Spleen (tissue), 11 donors: ENCODE measurements around the gene SIPA1L3. TPM values are rescaled to one million over a fixed set of nuclear protein-coding genes. Genes with fewer than 3 reads are reported as not detected.

Experiments used
- DNase-seq: peaks from one replicate; pipeline ENCODE4 v3.0.0-alpha.2; 2020
- H3K27ac ChIP-seq, 8 donors: fragments of 200-600 bp; sonication (generic) in 7 of 8; 1 replicate in 4 of 8; 2 replicates in 4 of 8; pipeline versions ENCODE4 v1.5.0 to v1.8.0; 2016 to 2021; ENCODE audit warnings: inconsistent platforms in 4 of 8, mild to moderate bottlenecking in 4 of 8, moderate library complexity in 1 of 8
- H3K27me3 ChIP-seq, 7 donors: fragments of 200-600 bp; sonication (generic) in 6 of 7; replicated peaks in 1 of 7; 1 replicate in 4 of 7; 2 replicates in 3 of 7; pipeline versions ENCODE4 v1.5.0 to v1.8.0; 2016 to 2021; ENCODE audit warnings: inconsistent platforms in 3 of 7, mild to moderate bottlenecking in 1 of 7
- H3K36me3 ChIP-seq, 6 donors: fragments of 200-600 bp; sonication (generic) in 5 of 6; 1 replicate in 4 of 6; 2 replicates in 2 of 6; pipeline versions ENCODE4 v1.5.0 to v1.8.0; 2016 to 2021; ENCODE audit warnings: inconsistent platforms in 2 of 6
- H3K4me1 ChIP-seq, 6 donors: fragments of 200-600 bp; sonication (generic) in 5 of 6; 1 replicate in 3 of 6; 2 replicates in 3 of 6; pipeline versions ENCODE4 v1.5.0 to v1.8.0; 2016 to 2021; ENCODE audit warnings: inconsistent platforms in 3 of 6
- H3K4me3 ChIP-seq, 8 donors: fragments of 200-600 bp; sonication (generic) in 7 of 8; 1 replicate in 4 of 8; 2 replicates in 4 of 8; pipeline versions ENCODE4 v1.5.0 to v1.8.0; 2016 to 2021; ENCODE audit warnings: inconsistent platforms in 4 of 8, mild to moderate bottlenecking in 4 of 8, moderate library complexity in 2 of 8
- H3K9me3 ChIP-seq, 8 donors: fragments of 200-600 bp; sonication (generic) in 7 of 8; 1 replicate in 4 of 8; 2 replicates in 4 of 8; pipeline versions ENCODE4 v1.5.0 to v1.8.0; 2016 to 2021; ENCODE audit warnings: inconsistent platforms in 4 of 8
- POLR2A ChIP-seq, 3 donors: fragments of 450-650 bp; IDR thresholded peaks; one replicate each; pipeline ENCODE4 v1.5.1; 2017; ENCODE audit warnings: antibody characterized with exemption in 3 of 3, mild to moderate bottlenecking in 1 of 3
- POLR2AphosphoS5 ChIP-seq, 3 donors: sonication (generic); formaldehyde crosslinking; IDR thresholded peaks; one replicate each; pipeline ENCODE4 v1.5.1; 2017; ENCODE audit warnings: antibody characterized with exemption in 3 of 3
- WGBS, 5 donors: extraction: QIAGEN DNeasy Blood & Tissue Kit in 3 of 5; methylation state at CpG; one replicate each; pipeline versions ENCODE4 v1.1.5 to v1.1.7; 2013 to 2018; 5-methylcytosine and 5-hydroxymethylcytosine counted together
- intact Hi-C: fragments of 100-400 bp; cut with DNase I; formaldehyde crosslinking; loops from one replicate; pipeline ENCODE4 v1.15.0; 2023; ENCODE audit warnings: low total_unique reads
- polyA plus RNA-seq, 3 donors: library from polyadenylated mRNA; stranded (reverse); fragments of 200-250 nt; gene quantifications; one replicate each; pipeline ENCODE4 v1.2.1, GENCODE V29; 2013
- total RNA-seq, 7 donors: library from RNA; depleted of rRNA in 3 of 7; stranded (reverse); fragments of >200 nt in 3 of 7; fragmentation: NEBNext Ultra II Directional in 4 of 7; extraction: Animal tissue kit (Norgen Biotek cat#: 25700) in 4 of 7; gene quantifications; one replicate each; pipeline versions ENCODE4 v1.1.0 to v1.2.1, GENCODE V29; 2016 to 2021
- TF ChIP-seq, protein P1 (sequence below), 11 experiments: fragments of 200-600 bp in 7 of 11; fragments of 450-650 bp in 4 of 11; sonication (generic) in 4 of 11; IDR thresholded peaks in 8 of 11; conservative IDR thresholded peaks in 3 of 11; 1 replicate in 7 of 11; 2 replicates in 4 of 11; pipeline versions ENCODE4 v1.4.0 to v1.8.0; 2016 to 2021; ENCODE audit warnings: antibody characterized with exemption in 11 of 11, inconsistent platforms in 4 of 11, mild to moderate bottlenecking in 1 of 11
- donor health status: healthy with polysubstance abuse.
- donor health status: DM: no; HTN: no; CAD: no; lungs with moderate emphysema.
- donor health status: DM: no; HTN: no; CAD: no.
- donor health status: Bipolar disorder and iron deficiency.
- donor health status: healthy.
- donor health status: DM: no; HTN: no; CAD: no.
- donor health status: DM: yes; HTN: yes; CAD: no.

SIPA1L3 gene
- total and polyA plus RNA-seq, 10 donors: 5.4 to 62.6 (median 40.3) TPM

DNA sequence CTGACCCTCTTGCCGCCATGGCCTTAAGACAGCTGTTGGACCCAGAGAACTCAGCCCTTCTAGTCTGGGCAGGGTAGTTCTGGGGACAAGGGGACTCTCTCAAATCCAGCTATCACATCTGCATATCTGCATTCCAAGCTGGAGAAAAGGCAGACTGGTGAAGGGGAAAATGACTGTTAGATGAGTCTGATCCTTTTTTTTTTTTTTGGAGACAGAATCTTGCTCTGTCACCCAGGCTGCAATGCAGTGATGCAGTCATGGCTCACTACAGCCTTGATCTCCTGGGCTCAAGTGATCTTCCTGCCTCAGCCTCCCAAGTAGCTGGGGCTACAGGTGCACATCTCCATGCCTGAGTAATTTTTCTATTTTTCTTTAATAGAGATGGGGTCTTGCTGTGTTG, 114.3 kb downstream of the SIPA1L3 start:
- Histone ChIP-seq H3K9me3 (no peaks in the 10 kb centered on the region), H3K27ac (peak overlapping the region in 4 of 8 donors; percentile 45 to 70 (median 52)), H3K4me3 (no peak overlapping the region), H3K36me3 (peaks cover 0 to under 1% (median 0%) of the 10 kb centered on the region in 6 donors), H3K27me3 (no peaks in the 10 kb centered on the region), H3K4me1 (peaks cover 0 to 77% (median 46%) of the 10 kb centered on the region in 6 donors)
- 89 to 100% (median 100%) methylated on average over 1 of the region's 1 CpG for WGBS, 5 donors
- TF ChIP-seq, protein P1, sequence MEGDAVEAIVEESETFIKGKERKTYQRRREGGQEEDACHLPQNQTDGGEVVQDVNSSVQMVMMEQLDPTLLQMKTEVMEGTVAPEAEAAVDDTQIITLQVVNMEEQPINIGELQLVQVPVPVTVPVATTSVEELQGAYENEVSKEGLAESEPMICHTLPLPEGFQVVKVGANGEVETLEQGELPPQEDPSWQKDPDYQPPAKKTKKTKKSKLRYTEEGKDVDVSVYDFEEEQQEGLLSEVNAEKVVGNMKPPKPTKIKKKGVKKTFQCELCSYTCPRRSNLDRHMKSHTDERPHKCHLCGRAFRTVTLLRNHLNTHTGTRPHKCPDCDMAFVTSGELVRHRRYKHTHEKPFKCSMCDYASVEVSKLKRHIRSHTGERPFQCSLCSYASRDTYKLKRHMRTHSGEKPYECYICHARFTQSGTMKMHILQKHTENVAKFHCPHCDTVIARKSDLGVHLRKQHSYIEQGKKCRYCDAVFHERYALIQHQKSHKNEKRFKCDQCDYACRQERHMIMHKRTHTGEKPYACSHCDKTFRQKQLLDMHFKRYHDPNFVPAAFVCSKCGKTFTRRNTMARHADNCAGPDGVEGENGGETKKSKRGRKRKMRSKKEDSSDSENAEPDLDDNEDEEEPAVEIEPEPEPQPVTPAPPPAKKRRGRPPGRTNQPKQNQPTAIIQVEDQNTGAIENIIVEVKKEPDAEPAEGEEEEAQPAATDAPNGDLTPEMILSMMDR (IDR thresholded peaks at IDR 0.05 in 8 of 11, conservative IDR thresholded peaks at IDR 0.05 in 3 of 11): no peak
- TF ChIP-seq POLR2A (IDR thresholded peaks at IDR 0.05) (no peak), POLR2AphosphoS5 (IDR thresholded peaks at IDR 0.05) (no peak)
- no peak for DNase-seq
- intact Hi-C loops: no loop called here

DNA sequence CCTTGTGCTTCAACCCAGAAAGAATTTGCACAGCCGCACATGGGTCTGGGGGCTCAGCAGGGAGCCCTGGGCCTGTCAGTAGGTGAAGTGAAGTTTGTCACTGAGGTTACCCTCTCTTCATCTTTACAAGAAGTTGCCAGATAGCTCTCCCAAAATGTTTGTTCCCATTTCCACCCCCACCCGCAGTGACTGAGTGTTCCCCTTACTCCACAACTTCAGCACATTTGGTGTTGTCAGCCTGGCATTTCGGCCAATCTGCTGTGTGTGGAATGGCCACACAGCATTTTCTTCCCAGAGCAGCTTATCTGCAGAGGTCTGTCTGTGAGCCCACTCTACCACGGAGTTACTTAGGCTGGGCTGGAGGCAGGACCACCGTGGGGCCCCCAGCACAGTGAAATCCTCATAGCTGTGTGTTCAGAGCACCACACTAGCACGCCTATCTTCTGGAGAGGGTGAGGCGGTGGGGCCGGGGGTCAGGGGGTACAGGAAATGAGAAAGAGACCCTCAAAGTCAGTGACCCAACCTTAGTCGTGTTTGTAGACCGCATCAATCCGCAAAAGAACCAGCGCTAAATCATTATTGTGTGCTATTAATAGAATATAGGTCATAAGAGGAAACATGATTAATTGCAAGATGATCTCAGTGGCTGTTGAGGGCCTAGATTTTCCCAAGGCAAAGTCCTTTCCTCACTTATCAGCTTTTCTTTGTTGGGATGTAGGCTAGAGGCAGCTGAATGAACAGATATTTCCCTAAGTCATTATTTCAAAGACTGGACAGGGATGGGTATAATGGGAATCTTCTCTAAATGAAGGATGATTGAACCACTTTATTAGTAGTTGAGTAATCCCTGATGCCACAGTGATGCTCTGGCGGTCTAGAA, 116.0 kb downstream of the SIPA1L3 start:
- H3K4me1 ChIP-seq: peaks cover 0 to 78% (median 46%) of the 10 kb centered on the region in 6 donors
- intact Hi-C loops: no loop called here
- no peak overlapping the region for H3K4me3 ChIP-seq
- peak overlapping the region in 1 of 8 donors; percentile 43 for H3K27ac ChIP-seq
- peak; percentile 33 for DNase-seq
- TF ChIP-seq, protein P1 (IDR thresholded peaks at IDR 0.05 in 8 of 11, conservative IDR thresholded peaks at IDR 0.05 in 3 of 11): no peak
- TF ChIP-seq POLR2AphosphoS5 (IDR thresholded peaks at IDR 0.05) (no peak), POLR2A (IDR thresholded peaks at IDR 0.05) (no peak)
- no peaks in the 10 kb centered on the region for H3K36me3 ChIP-seq
- 48 to 59% (median 56%) methylated on average over 13 of the region's 13 CpGs for WGBS, 5 donors
- H3K9me3 ChIP-seq: no peaks in the 10 kb centered on the region
- no peaks in the 10 kb centered on the region for H3K27me3 ChIP-seq

DNA sequence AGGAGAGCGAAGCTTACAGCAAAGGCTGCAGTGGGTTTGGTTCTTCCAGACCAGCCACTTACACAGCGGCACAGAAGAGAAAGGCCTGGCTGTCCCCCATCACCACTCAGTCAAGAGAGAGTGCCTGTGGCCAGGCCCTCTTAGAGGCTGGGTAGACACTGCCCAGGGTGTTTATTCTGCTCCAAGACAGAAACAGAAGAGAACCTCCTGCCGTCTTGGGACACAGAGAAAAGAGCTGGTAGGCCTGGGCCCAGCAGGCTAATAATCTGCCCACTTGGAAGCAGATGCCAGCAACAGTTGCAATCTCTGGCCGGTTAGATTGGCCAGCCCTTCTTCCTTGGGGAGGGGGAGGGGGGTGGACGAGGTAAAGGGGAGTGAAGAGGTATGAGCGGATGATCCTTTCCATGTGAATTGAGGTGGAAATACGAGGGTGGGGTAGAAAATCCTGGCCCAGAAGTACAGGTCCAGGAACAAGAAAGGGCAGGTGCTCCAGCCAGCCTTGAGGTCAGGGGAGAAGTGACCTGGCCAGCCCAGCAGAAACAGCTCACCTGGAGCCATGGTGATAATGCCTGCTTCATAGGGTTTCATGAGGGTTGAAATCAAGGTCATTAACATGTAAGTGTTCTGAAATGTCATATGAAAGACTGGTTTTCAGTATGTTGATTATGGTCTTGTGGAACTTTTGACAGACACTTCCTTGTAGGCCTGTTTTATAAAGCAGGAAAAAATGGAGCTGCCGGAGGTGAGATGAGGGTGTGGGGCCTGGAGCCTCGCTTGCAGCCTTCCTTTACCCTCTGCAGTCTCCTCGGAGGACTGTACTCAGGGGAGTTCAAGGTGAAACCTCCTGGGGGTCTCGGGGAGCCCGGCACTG, 116.9 kb downstream of the SIPA1L3 start:
- H3K9me3 ChIP-seq: no peaks in the 10 kb centered on the region
- no peaks in the 10 kb centered on the region for H3K27me3 ChIP-seq
- peak overlapping the region in 1 of 8 donors; percentile 43 for H3K27ac ChIP-seq
- peak; percentile 45 for DNase-seq
- no peak overlapping the region for H3K4me3 ChIP-seq
- TF ChIP-seq POLR2AphosphoS5 (IDR thresholded peaks at IDR 0.05) (no peak), POLR2A (IDR thresholded peaks at IDR 0.05) (no peak)
- TF ChIP-seq, protein P1 (IDR thresholded peaks at IDR 0.05 in 8 of 11, conservative IDR thresholded peaks at IDR 0.05 in 3 of 11): no peak
- peaks cover 0 to 80% (median 45%) of the 10 kb centered on the region in 6 donors for H3K4me1 ChIP-seq
- intact Hi-C loops: no loop called here
- 71 to 85% (median 78%) methylated on average over 12 of the region's 12 CpGs for whole genome bisulfite sequencing, 5 donors
- H3K36me3 ChIP-seq: no peaks in the 10 kb centered on the region
